Fibroblast of lung (primary cell): Measurements from ENCODE around the gene B3GALT2. TPM values are rescaled to one million over a fixed set of nuclear protein-coding genes. Genes with fewer than 3 reads are reported as not detected.
"Not testable (repeated sequence)": the region's sequence is repeated elsewhere in the genome, so short reads cannot be mapped to it uniquely, and the experiment has no call there.

ENCODE experiments used
- DNase-seq, 2 donors: peaks; one replicate each; pipeline versions ENCODE4 v3.0.0 to v3.0.0-alpha.2; 2010; ENCODE audit warnings: low read depth in 2 of 2
- H2AFZ ChIP-seq: 2 replicates; pipeline ENCODE4 v1.5.1; 2012; ENCODE audit warnings: low read length, control low read depth, inconsistent platforms
- H3K27ac ChIP-seq: 2 replicates; pipeline ENCODE4 v1.5.1; 2011; ENCODE audit warnings: low read length, control low read depth; ENCODE audit not compliant: insufficient read depth
- H3K27me3 ChIP-seq: 2 replicates; pipeline ENCODE4 v1.5.1; 2011; ENCODE audit warnings: mild to moderate bottlenecking, low read length; ENCODE audit not compliant: control insufficient read depth, insufficient read depth
- H3K36me3 ChIP-seq: 2 replicates; pipeline ENCODE4 v1.5.1; 2011; ENCODE audit warnings: low read length; ENCODE audit not compliant: control insufficient read depth, insufficient read depth
- H3K4me1 ChIP-seq: 2 replicates; pipeline ENCODE4 v1.5.1; 2011; ENCODE audit warnings: low read length; ENCODE audit not compliant: control insufficient read depth, insufficient read depth; ENCODE audit errors: extremely low read depth
- H3K4me2 ChIP-seq: 2 replicates; pipeline ENCODE4 v1.5.1; 2011; ENCODE audit warnings: low read length, control low read depth; ENCODE audit not compliant: insufficient read depth; ENCODE audit errors: extremely low read depth
- H3K4me3 ChIP-seq, 4 experiments: fragments of 200-600 bp in 1 of 4; sonication (generic) in 1 of 4; replicated peaks in 1 of 4; 2 replicates each; pipeline ENCODE4 v1.5.1; 2011 to 2016; ENCODE audit warnings: low read length in 4 of 4, low read depth in 3 of 4, mild to moderate bottlenecking in 3 of 4, control low read depth in 2 of 4, inconsistent platforms in 1 of 4, mixed read lengths in 1 of 4; ENCODE audit not compliant: insufficient read depth in 1 of 4; ENCODE audit errors: control extremely low read depth in 1 of 4
- H3K79me2 ChIP-seq: 2 replicates; pipeline ENCODE4 v1.5.1; 2012; ENCODE audit warnings: mild to moderate bottlenecking, low read length, inconsistent platforms; ENCODE audit not compliant: control insufficient read depth, insufficient read depth
- H3K9ac ChIP-seq: 2 replicates; pipeline ENCODE4 v1.5.1; 2011; ENCODE audit warnings: mild to moderate bottlenecking, low read length, control low read depth; ENCODE audit not compliant: insufficient read depth
- H3K9me3 ChIP-seq: 2 replicates; pipeline ENCODE4 v1.5.1; 2012; ENCODE audit warnings: low read depth, low read length; ENCODE audit not compliant: control insufficient read depth, insufficient read depth
- H4K20me1 ChIP-seq: 2 replicates; pipeline ENCODE4 v1.5.1; 2011; ENCODE audit warnings: low read length; ENCODE audit not compliant: control insufficient read depth, insufficient read depth; ENCODE audit errors: extremely low read depth
- EZH2 ChIP-seq: IDR thresholded peaks from 2 replicates; pipeline ENCODE4 v1.5.1; 2012; ENCODE audit warnings: low read length, control low read depth, mild to moderate bottlenecking; ENCODE audit errors: missing control alignments
- polyA plus RNA-seq, 2 donors: library from polyadenylated mRNA; depleted of rRNA in 1 of 2; stranded (reverse) in 1 of 2; unstranded in 1 of 2; fragments of >200 nt; gene quantifications; 2 replicates each; pipeline ENCODE4 v1.2.1, GENCODE V29; 2011 to 2012; ENCODE audit warnings: missing spikeins in 1 of 2
- total RNA-seq: library from RNA; depleted of rRNA; stranded (reverse); fragments of >200 nt; gene quantifications from 2 replicates; pipeline ENCODE4 v1.2.1, GENCODE V29; 2014
- TF ChIP-seq, protein P1 (sequence below), 2 donors: IDR thresholded peaks in 1 of 2; conservative IDR thresholded peaks in 1 of 2; 1 replicate in 1 of 2; 2 replicates in 1 of 2; pipeline ENCODE4 v1.5.1; 2011 to 2012; ENCODE audit warnings: low read length in 2 of 2, control low read depth in 1 of 2, inconsistent platforms in 1 of 2, low read depth in 1 of 2, mild to moderate bottlenecking in 1 of 2

B3GALT2 gene
- total and polyA plus RNA-seq, 2 donors (not counting 1 experiment from before 2014, with no cell fraction given): 1.3 to 46.2 TPM

DNA sequence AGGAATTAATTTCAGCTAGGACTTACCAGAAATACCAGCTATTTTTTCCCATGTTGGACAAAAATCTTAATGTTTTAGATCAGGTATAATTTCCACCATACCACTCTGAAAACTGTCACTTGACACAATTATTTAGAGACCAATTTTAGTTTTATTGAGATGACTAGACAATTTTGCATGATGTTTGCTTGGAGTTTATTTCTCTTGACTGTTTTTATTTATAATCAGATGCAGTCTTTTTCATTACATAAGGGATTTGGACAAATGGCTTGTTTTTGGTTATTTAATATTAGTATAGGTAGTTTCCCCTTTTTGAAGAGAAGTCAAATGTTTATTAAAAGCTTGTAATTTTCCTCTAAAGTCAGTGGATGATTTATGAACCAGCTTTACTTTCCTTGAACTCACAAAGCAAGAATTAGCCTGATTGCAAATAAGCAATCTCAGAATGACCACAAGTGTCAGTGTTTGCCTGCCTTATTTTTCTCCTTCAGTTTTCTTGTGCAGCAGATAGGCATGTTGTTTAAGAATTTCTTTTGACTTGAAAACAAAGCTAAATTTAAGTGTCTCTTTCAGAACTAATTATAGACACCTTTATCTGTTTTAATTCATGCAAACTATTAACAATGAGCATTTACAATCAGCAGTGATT is 3.8 kb upstream of the B3GALT2 start:
- Histone ChIP-seq H3K9me3 (no peaks in the 10 kb centered on the region), H3K4me2 (no peak overlapping the region), H3K27me3 (no peaks in the 10 kb centered on the region), H3K9ac (no peak overlapping the region), H3K36me3 (no peaks in the 10 kb centered on the region), H3K79me2 (peaks cover 49% of the 10 kb centered on the region), H4K20me1 (no peaks in the 10 kb centered on the region), H3K27ac (no peak overlapping the region), H2AFZ (no peak overlapping the region), H3K4me3 (no peak overlapping the region), H3K4me1 (no peaks in the 10 kb centered on the region)
- peak; percentile 35 to 53 for DNase-seq
- TF ChIP-seq, protein P1, sequence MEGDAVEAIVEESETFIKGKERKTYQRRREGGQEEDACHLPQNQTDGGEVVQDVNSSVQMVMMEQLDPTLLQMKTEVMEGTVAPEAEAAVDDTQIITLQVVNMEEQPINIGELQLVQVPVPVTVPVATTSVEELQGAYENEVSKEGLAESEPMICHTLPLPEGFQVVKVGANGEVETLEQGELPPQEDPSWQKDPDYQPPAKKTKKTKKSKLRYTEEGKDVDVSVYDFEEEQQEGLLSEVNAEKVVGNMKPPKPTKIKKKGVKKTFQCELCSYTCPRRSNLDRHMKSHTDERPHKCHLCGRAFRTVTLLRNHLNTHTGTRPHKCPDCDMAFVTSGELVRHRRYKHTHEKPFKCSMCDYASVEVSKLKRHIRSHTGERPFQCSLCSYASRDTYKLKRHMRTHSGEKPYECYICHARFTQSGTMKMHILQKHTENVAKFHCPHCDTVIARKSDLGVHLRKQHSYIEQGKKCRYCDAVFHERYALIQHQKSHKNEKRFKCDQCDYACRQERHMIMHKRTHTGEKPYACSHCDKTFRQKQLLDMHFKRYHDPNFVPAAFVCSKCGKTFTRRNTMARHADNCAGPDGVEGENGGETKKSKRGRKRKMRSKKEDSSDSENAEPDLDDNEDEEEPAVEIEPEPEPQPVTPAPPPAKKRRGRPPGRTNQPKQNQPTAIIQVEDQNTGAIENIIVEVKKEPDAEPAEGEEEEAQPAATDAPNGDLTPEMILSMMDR (conservative IDR thresholded peaks at IDR 0.05 in 1 of 2, IDR thresholded peaks at IDR 0.05 in 1 of 2; ENCODE audit: low read depth in 1 of 2, low read length in 2 of 2): peak; percentile 28 to 37
- TF ChIP-seq EZH2: no peak

DNA sequence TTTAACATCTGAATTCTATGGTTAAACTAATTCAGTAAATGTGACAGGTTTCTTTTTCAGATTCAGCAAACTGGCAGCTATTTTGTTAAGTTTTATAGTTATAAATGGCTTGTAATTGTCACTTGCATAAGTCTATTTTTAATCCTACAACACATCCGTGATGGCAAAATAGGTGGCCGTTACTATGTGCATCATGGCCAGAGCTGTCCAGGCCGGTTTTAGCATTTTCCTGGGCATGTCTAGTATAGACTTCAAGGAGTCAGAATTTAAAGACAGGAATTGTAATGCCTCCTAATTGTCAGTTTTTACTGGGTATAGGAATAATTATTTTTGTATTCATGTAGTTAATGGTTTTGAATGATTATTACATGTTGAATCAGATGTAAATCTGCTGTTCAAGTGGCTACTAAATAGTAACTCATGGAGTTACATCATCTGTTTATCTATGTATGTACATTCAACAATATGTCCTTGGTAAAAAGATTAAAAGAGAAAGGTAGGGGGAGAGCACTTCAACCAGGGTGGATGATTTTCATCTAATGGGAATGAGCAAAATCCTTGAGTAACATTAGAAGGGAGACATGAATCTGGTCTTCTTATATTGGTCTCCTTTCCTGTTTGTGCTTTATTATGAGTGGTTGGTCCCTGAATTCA is 3.2 kb upstream of the B3GALT2 start:
- H4K20me1 ChIP-seq: no peaks in the 10 kb centered on the region
- no peaks in the 10 kb centered on the region for H3K36me3 ChIP-seq
- H3K9me3 ChIP-seq: no peaks in the 10 kb centered on the region
- no peak overlapping the region for H3K27ac ChIP-seq
- H3K9ac ChIP-seq: no peak overlapping the region
- H3K27me3 ChIP-seq: no peaks in the 10 kb centered on the region
- no peak for DNase-seq
- TF ChIP-seq, protein P1 (conservative IDR thresholded peaks at IDR 0.05 in 1 of 2, IDR thresholded peaks at IDR 0.05 in 1 of 2; ENCODE audit: low read depth in 1 of 2, low read length in 2 of 2): no peak
- H3K4me2 ChIP-seq: no peak overlapping the region
- H3K4me1 ChIP-seq: no peaks in the 10 kb centered on the region
- peaks cover 53% of the 10 kb centered on the region for H3K79me2 ChIP-seq
- H2AFZ ChIP-seq: no peak overlapping the region
- no peak overlapping the region for H3K4me3 ChIP-seq

DNA sequence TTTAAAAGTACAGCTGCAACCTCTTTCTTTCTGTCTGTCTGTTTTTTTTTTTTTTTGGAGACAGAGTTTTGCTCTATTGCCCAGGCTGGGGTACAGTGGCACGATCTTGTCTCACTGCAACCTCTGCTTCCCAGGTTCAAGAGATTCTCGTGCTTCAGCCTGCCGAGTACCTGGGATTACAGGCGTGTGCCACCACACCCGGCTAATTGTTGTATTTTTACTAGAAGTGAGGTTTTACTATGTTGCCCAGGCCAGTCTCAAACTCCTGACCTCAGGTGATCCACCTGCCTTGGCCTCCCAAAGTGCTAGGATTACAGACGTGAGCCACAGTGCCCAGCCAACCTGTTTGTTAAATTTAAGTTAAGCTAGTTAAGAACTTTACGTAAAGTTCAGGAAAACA is 2.5 kb upstream of the B3GALT2 start:
- H3K36me3 ChIP-seq, H4K20me1 ChIP-seq, H3K4me1 ChIP-seq, H3K9ac ChIP-seq, H3K4me2 ChIP-seq, H3K27me3 ChIP-seq, H2AFZ ChIP-seq, H3K27ac ChIP-seq, H3K4me3 ChIP-seq, DNase-seq, H3K9me3 ChIP-seq: not testable (repeated sequence)
- peaks cover 56% of the 10 kb centered on the region for H3K79me2 ChIP-seq
